ENCODE results near the gene OR10H2. TPM values are rescaled to one million over a fixed set of nuclear protein-coding genes. Genes with fewer than 3 reads are reported as not detected.
"Not testable (repeated sequence)": the region's sequence is repeated elsewhere in the genome, so short reads cannot be mapped to it uniquely, and the experiment has no call there.

The OR10H2 gene
- polyA plus RNA-seq, 1 donor, result not detected

- DNase-seq, result no peak
Observed at GRCh38 chr19:15769586-15769985, 41.8 kb downstream of the OR10H2 start.

- not testable (repeated sequence) for DNase-seq
Observed at GRCh38 chr19:15774159-15774558, 46.3 kb downstream of the OR10H2 start.

DNA sequence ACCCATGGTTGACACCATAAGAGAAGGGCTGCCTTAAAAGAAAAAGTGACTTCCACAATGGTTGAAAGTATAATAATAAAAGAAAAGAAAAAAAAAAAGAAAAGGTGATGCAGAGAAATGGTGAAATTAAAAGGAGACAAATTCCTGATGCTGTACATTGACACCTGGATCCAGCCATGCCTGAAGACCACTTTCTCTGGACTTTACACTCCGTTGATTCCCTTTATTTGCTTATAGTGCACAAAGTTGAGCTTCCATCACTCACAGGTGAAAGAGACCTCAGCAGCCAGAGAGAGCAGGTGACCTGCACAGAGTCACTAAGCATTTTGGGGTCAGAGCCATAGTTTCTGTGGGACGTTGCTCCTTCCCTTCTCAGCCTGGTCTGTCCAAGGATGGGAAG lies 47.4 kb downstream of the OR10H2 start:
- DNase-seq, result no peak

DNA sequence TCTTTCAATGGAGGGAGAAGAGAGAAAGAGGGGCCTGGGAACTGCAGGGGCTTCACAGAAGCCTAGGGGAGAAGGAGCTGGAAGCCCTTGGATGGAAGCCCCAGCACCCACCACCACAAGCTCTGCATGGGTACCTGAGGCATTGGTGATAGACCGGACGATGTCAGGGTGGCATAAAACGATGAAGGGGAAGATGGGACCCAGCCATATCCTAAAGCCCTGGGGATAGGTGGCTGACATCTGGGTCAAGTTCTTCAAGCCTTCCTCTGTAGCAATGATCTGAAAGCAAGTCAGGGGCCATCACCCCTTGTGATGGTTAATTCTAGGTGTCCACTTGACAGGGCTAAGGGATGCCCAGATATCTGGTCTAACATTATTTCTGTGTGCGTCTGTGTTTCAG lies 48.4 kb downstream of the OR10H2 start:
- no peak for DNase-seq

GRCh38 chr19:15776991-15777970 lies 49.5 kb downstream of the OR10H2 start:
- DNase-seq, result no peak

Other genes starting within 250 kb of the OR10H2 start
- not detected for gene PGLYRP2, start 248.5 kb upstream of the OR10H2 start, polyA plus RNA-seq (ENCODE audit: insufficient read length)
- gene CYP4F22, start 219.5 kb upstream of the OR10H2 start, polyA plus RNA-seq (ENCODE audit: insufficient read length), result not detected
- gene CYP4F8, start 112.8 kb upstream of the OR10H2 start, polyA plus RNA-seq (ENCODE audit: insufficient read length), result not detected
- gene CYP4F3, start 87.1 kb upstream of the OR10H2 start, polyA plus RNA-seq (ENCODE audit: insufficient read length), result 0.08 TPM
- 1.8 TPM for gene CYP4F12, start 54.9 kb upstream of the OR10H2 start, polyA plus RNA-seq (ENCODE audit: insufficient read length)
- gene OR10H3, start 10.0 kb downstream of the OR10H2 start, polyA plus RNA-seq (ENCODE audit: insufficient read length), result not detected
- gene OR10H5, start 59.6 kb downstream of the OR10H2 start, polyA plus RNA-seq (ENCODE audit: insufficient read length), result 0.04 TPM
- gene OR10H1, start 87.6 kb downstream of the OR10H2 start, polyA plus RNA-seq (ENCODE audit: insufficient read length), result not detected
- not detected for gene CYP4F2, start 170.1 kb downstream of the OR10H2 start, polyA plus RNA-seq (ENCODE audit: insufficient read length)
- gene CYP4F11, start 206.5 kb downstream of the OR10H2 start, polyA plus RNA-seq (ENCODE audit: insufficient read length), result not detected
- not detected for gene OR10H4, start 221.0 kb downstream of the OR10H2 start, polyA plus RNA-seq (ENCODE audit: insufficient read length)